GM18520 (cell line): Measurements from ENCODE around the gene MRGPRX3.
"Not testable (repeated sequence)": the region's sequence is repeated elsewhere in the genome, so short reads cannot be mapped to it uniquely, and the experiment has no call there.

Experiments
- ATAC-seq: cut with Tn5 transposase; IDR thresholded peaks from one replicate; pipeline ENCODE4 v1.9.1; 2021; ENCODE audit not compliant: unreplicated experiment

Gene MRGPRX3

DNA sequence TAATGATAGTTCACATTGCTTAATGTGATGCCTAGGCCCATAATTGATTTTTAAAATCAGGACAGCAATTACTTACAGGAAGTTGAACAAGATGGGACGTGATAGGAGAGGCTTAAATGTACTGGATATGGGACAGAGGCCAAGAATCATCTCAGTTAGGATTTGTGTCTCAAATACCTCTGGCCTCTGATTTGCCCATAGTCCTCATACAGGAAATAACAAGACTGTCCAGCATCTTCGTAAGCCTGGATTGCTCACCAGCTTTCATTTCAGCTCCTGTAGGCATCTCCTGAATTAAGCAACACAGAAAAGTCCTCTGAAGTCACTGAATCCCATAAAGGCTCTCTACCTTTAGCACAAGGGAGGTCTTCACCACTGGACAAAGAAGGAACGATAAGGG lies at the start of gene MRGPRX3:
MRGPRX3 (plus strand) TSS at position 231 of the 400 bp plus-strand sequence. CDS start 4,632 bp downstream, outside the sequence.
- ATAC-seq = no peak

DNA sequence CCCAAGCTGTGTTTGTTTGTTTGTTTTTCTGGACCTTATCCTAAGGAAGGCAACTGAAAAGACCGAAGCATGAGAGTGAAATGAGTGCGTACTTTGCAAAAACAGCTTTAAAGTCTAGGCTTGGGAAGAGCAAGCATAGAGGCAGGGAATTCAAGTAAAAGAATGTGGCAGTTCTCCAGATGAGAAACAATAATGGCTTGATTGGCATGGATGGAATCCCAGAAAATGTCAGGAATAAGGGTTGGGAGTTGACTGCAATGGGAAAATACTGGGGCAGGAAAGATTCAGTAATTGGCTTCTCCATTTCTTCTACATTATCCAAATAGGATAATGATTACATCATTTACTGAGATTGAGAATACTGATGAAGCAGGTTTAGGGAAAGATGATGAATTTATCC lies 44.0 kb upstream of the MRGPRX3 start:
- no peak for ATAC-seq

DNA sequence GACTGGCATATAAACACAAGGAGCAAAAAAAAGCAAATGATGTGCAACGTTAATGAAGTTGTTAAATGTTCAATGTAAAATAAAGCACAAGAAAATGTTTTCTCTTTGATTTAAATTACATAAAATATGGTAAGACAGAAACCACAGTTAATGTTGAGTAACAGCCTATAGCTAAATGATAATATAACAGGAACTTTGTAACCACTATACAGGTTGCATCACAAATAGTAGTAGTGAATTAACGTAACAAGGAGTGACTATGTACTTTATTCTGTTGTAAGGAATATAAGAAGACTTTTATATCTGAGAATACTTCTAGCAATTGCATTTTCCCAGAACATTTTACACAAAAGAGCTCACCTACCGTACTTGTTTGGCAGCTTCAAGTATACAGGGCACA lies 43.4 kb upstream of the MRGPRX3 start:
- no peak for ATAC-seq

DNA sequence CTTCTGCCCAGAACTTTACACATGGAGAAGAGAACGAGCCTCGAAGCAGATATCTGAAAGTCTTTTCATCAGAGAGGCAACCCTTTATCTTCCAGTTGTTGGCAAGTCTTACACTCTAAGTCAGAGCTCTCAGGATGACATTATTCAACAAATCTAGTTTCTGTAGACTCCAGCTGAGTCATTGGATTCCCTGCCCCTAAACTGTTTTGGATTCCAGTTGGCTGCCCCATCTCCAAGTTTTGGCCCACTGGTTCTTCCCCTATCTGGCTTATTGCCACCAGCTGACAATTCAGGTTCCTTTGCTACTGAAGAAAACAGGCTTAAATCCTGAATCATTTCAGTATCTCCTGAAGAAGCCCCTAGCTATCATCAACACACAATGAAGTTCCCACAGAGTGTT lies 40.6 kb upstream of the MRGPRX3 start:
- no peak for ATAC-seq

DNA sequence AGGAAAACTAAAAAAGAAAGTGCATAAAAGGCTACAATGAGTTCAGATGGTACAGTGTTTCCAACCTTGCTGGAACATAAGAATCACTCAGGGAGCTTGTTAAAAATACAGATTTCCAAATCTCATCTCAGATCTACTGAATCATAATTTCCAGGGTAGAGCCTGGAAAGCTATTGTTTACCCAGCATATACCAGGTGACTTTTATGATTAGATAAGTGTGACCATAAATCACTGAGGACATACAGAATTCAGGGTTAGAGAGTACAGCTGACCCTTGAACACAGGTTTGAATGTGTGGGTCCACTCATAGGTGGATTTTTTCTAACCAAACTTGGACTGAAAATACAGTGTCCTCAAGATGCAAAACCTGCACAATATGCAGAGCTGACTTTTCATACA lies 38.4 kb upstream of the MRGPRX3 start:
- no peak for ATAC-seq

DNA sequence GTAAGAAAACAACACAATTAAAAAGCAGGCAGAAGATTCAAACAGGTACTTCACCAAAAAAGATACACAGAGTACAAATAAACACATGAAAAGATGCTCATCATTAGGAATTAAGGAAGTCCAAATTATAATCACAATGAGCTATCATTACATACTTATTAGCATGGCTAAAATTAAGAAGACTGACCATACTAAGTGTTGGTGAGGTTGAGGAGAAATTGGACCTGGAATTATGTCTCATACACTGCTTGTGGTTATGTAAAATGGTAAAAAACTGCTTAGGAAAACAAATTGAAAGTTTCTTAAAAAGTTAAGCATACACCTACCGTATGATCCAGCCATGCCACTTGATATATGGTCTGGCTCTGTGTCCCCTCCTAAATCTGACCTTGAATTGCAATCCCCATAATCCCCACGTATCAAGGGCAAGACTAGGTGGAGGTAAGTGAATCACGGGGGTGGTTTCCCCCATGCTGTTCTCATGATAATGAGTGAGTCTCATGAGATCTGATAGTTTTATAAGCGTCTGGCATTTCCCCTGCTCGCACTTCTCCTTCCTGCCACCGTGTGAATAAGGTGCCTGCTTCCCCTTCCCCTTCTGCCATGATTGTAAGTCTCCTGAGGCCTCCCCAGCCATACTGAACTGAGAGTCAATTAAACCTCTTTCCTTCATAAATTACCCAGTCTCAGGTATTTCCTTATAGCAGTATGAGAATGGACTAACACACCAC lies 31.3 kb upstream of the MRGPRX3 start:
- no peak for ATAC-seq

DNA sequence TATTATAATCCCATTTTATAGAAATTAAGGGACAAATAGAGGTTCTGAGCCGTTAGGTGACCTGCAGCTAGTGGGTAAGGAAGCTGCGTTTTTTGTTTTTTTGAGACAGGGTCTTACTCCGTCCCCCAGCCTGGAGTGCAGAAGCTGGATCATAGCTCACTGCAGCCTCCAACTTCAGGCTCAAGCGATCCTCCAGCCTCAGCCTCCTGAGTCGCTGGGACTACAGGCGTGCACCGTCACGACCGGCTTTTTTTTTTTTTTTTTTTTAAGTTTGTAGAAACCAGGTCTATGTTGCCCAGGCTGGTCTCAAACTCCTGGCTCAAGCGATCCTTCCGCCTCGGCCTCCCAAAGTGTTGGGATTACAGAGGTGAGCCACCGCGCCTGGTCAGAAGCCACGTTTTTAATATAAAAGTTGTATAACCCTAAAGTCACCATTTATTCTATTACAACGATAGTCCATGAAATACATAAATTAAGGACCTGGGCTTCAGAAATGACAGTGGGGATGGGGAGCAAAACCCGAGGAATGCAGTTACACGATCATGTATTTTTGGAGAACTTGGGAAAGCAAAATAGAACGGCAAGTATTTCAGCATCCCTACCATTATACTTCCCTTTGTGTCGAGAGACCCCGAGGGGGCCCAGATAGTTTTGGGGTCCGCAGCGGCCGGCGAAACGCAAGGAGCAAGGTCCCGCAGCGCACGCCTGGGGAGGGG lies 27.1 kb upstream of the MRGPRX3 start:
- no peak for ATAC-seq

DNA sequence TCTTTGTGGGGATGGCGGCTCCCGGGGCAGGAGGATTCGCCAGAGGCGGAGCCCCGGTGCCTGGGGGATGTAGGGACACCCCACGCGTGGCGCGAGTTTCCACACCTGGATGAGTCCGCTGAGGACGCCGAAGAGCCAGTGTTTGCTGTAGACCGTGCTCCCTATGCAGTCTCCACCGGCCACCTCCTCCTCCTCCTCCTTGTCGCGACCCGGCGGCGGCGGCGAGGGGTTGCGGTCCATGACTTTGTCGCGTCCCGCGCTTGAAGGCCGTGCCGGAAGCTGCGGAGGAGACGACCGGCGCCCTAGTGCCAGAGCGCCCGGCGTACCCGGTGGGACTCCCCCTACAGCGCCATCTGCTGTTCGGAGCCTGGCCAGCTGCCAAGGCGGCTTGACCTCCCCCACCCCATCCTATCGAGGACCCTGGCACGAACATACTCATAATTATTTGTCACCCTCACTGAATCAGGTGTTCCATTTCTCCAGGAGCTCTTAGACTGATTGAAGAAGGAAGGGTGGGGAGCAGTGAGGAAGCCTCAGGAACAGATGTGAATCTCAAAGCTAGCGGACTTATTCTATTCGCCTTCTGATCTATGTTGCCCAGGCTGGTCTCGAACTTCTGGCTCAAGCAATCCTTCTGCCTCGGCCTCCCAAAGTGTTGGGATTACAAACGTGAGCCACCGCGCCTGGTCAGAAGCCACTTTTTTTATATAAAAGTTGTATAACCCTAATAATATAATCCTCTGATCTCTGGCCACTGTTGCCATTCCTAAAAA lies 26.4 kb upstream of the MRGPRX3 start, which contains the start of gene SAAL1:
SAAL1 (minus strand) TSS at position 281 of the 773 bp plus-strand sequence; CDS start at position 240, 41 bp downstream.
- ATAC-seq = peak; percentile 84

DNA sequence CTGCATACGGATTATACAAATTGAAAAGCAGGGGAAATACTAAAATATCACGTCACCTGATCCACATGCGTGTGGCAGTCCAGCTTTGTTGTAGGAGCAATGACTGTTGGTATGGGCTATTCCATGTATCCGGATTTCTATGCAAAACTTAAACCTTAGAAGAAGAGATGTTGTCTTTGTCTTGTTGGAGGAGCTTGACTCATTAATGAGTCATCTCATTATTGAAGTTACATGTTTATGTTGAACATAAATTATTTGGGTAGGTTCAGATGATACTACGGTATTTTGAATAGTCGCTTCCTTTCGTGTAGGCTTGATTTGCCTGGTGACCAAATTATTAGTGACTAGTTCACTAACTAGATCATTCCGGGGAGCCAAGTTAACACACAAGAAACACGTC lies 25.7 kb upstream of the MRGPRX3 start:
- ATAC-seq = no peak

DNA sequence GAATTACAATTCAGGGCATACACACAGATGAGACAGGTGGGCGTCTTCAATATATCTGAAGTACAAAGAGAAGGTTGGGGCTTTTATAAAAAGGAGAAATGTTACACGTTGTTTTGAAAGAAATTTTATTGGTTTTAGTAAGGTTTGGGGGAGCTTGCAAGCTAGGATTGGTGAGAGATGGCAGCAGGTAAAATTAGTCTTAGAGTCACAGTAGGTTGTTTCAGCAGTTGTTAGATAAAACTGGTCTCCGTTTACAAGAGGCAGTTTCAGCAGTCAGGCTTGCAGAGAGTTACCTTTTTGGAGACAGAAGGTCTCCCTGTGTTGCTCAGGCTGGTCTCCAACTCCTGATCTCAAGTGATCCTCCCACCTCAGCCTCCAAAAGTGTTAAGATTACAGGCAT lies 24.1 kb upstream of the MRGPRX3 start:
- ATAC-seq = no peak

DNA sequence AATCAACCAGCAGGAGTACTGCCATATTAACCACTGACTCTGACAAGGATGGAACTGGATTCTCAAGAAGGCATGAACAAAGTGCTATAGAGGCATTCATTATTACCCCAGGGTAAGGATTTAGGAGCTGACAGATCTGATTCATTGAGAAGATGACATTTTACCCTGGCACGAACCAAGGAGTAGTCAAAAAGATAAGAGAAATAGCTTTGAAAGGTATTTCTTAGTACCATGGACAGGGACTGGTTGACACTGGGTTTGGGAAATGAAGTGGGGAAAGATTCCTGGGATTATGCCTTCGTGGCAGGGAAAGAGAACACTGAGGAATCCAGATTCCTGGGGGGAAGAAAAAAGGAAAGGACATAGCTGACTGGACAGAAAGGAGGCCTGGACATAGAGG lies 21.4 kb upstream of the MRGPRX3 start:
- no peak for ATAC-seq

DNA sequence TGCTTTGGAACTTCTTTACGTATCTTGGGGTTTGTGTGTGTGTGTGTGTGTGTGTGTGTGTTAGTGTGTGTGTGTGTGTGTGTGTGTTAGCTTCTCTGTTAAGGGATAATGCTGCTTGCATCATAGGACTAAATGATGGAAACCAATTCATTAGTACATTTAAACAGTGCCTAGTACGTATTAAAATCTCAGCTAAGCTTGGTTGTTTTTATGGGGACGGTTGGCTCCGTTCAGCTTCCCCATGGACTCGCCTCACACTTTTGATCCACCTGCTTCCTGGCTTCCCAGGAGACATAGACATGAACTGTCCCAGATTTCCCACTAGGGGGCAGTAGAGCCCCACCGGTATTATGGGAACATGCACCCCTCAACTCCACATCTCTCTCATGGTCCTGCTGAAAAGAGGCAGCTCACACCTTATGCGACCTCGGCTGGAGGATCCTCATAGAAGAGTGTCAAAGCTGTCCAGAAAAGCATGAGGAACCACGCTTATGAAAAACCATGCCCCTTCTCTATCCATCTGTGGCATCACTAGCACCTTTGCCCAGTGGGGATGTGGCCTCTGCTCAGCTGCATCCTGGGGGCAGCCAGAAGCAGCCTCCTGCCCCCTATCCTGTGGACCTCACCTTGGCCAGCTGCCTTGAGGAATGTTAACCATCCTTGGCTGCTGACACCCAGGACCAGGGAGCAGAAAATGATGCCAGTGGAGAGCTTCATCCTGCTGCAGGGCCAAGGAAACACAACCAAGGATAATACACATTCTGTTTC lies 16.8 kb upstream of the MRGPRX3 start:
- peak; percentile 71 for ATAC-seq

DNA sequence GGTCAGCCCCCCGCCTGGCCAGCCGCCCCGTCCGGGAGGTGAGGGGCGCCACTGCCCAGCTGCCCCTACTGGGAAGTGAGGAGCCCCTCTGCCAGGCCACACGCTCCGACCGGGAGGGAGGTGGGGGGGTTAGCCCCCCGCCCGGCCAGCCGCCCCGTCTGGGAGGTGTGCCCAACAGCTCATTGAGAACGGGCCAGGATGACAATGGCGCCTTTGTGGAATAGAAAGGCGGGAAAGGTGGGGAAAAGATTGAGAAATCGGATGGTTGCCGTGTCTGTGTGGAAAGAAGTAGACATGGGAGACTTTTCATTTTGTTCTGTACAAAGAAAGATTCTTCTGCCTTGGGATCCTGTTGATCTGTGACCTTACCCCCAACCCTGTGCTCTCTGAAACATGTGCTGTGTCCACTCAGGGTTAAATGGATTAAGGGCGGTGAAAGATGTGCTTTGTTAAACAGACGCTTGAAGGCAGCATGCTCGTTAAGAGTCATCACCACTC lies 11.0 kb upstream of the MRGPRX3 start:
- not testable (repeated sequence) for ATAC-seq

DNA sequence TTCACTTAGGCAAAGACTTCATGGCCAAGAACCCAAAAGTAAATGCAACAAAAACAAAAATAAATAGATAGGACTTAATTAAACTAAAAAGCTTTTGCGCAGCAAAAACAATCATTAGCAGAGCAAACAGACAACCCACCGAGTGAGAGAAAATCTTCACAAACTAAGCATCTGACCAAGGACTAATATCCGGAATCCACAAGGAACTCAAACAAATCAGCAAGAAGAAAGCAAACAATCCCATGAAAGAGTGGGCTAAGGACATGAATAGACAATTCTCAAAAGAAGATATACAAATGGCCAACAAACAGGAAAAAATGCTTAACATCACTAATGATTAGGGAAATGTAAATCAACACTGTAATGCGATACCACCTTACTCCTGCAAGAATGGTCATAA lies 1.3 kb upstream of the MRGPRX3 start:
- not testable (repeated sequence) for ATAC-seq

DNA sequence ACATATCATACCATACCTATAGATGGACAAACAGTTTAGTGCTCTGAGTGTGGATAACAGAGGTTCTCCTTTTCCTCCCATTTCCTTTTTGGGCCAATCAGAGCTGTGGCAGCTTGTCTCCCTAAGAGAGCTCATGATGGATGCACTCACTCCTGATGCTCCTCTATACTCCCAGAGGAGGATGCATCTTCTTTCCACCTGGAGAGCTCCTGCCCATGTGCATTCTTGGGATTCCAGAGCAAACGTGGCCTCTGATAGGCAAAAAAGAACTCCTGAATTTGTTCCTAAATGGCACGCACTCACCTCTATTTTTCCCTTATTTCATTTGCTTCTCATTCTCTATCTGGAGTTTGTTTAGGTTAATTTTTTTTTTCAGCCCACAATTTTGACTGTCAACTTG lies 2.9 kb downstream of the MRGPRX3 start:
- ATAC-seq = no peak

DNA sequence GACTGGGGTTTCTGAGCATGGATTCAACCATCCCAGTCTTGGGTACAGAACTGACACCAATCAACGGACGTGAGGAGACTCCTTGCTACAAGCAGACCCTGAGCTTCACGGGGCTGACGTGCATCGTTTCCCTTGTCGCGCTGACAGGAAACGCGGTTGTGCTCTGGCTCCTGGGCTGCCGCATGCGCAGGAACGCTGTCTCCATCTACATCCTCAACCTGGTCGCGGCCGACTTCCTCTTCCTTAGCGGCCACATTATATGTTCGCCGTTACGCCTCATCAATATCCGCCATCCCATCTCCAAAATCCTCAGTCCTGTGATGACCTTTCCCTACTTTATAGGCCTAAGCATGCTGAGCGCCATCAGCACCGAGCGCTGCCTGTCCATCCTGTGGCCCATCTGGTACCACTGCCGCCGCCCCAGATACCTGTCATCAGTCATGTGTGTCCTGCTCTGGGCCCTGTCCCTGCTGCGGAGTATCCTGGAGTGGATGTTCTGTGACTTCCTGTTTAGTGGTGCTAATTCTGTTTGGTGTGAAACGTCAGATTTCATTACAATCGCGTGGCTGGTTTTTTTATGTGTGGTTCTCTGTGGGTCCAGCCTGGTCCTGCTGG lies 4.9 kb downstream of the MRGPRX3 start:
- ATAC-seq = no peak

DNA sequence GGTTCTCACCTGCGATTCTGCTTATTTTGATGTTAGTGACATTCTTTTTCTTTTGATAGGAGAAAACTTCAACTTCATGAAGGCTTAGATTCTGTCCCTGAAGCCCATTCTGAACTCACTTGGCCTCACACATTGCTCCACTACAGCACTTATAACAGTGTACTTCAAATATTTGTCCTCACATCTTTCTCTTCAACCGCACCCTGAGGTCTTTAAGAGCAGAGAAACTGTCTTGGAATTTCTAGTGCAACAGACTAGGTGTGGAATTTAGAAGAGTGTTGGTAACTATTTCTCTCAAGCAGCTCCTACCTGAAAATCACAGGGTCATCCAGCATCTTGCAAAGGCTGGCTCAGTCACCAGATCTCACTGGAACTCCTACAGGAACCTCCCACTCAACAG lies 7.8 kb downstream of the MRGPRX3 start:
- ATAC-seq = no peak

DNA sequence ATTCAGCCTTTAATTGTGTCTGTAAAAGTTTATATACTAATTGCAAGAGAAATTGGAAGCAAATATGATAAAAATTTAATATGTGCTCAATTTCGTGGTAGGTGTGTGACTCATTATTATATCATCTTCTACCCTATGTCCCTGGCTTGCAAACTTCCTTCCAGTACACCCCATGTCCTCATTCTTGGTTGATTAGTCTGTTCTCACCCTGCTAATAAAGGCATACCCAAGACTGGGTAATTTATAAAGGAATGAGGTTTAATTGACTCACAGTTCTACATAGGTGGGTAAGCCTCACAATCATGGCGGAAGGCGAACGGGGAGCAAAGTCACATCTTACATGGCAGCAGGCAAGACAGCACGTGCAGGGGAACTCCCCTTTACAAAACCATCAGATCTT lies 11.9 kb downstream of the MRGPRX3 start:
- ATAC-seq = no peak

DNA sequence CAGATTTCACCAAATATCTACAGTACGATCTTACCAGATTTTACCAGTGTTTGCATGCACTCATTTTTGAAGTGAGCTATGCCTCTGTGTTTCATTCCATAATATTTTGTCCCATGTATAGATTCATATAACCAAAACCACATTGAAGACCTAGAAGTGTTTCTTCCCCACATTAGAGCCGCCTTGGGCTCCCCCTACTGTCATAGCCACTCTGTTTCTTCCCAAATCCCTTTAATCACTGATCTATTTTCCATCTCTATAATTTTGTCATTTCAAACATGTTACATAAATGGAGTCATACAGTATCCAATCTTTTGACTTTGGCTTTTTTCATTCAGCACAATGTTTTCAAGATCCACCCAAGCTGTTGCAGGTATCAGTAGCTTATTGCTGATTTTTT lies 12.7 kb downstream of the MRGPRX3 start:
- no peak for ATAC-seq

DNA sequence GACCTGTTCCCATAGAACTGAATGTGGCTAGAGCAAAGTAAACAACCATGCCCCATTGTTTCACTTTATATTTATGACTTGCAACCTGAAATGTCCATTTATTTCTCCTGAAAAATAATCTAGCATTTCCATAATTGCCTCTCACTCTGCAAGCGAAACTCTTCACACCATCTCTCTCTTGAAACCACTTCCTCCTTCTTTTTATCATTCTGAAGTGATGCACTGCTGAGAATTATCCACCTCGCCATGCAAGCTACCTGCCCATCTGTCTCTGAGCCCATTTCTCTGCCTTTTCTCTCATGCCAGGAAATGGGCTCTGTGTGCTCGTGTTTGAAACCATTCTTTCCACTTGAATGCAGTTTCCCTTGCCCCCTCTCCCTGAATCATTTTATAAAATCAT lies 13.5 kb downstream of the MRGPRX3 start:
- ATAC-seq = no peak
